NB4 (cell line): Measurements from ENCODE around the gene STAB2.

Experiments
- MYC ChIP-seq: IDR thresholded peaks from 2 replicates; pipeline ENCODE4 v1.6.1; 2011; ENCODE audit warnings: low read depth, low read length
- POLR2A ChIP-seq: IDR thresholded peaks from 2 replicates; pipeline ENCODE4 v1.6.1; 2011; ENCODE audit warnings: mild to moderate bottlenecking; ENCODE audit not compliant: insufficient read length; ENCODE audit errors: extremely low read depth
- TF ChIP-seq, protein P1 (sequence below): IDR thresholded peaks from one replicate; pipeline ENCODE4 v1.5.1; 2012; ENCODE audit warnings: low read depth, low read length
- TF ChIP-seq, protein P2 (sequence below): IDR thresholded peaks from 2 replicates; pipeline ENCODE4 v1.6.1; 2011; ENCODE audit warnings: low read depth, low read length

DNA sequence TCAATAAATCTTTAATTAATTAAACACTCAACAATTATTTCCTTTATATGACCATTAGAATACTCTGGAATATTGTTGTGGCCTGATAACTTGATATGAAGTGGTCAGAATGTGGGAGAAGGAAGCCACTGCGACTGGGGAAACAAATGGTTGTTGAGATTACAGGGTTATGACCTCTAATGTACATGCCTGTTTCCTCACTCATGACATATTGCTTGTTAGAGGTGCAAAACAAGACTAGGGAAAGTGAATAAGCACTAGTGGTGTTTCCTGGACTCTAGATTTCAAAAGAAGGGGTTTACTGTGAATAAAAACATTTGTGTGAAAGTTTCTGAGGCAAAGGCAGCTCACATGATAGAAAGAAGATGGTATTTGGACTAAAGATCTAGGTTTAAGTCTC lies 53.3 kb downstream of the STAB2 start:
- TF ChIP-seq, protein P1, sequence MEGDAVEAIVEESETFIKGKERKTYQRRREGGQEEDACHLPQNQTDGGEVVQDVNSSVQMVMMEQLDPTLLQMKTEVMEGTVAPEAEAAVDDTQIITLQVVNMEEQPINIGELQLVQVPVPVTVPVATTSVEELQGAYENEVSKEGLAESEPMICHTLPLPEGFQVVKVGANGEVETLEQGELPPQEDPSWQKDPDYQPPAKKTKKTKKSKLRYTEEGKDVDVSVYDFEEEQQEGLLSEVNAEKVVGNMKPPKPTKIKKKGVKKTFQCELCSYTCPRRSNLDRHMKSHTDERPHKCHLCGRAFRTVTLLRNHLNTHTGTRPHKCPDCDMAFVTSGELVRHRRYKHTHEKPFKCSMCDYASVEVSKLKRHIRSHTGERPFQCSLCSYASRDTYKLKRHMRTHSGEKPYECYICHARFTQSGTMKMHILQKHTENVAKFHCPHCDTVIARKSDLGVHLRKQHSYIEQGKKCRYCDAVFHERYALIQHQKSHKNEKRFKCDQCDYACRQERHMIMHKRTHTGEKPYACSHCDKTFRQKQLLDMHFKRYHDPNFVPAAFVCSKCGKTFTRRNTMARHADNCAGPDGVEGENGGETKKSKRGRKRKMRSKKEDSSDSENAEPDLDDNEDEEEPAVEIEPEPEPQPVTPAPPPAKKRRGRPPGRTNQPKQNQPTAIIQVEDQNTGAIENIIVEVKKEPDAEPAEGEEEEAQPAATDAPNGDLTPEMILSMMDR = no peak
- TF ChIP-seq POLR2A = no peak
- TF ChIP-seq, protein P2, sequence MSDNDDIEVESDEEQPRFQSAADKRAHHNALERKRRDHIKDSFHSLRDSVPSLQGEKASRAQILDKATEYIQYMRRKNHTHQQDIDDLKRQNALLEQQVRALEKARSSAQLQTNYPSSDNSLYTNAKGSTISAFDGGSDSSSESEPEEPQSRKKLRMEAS = no peak
- no peak for TF ChIP-seq MYC
